GM20431 (cell line): ENCODE results near the gene FHOD1.

Experiments
- in situ Hi-C: fragments of 300-500 bp; cut with MseI, MboI; formaldehyde crosslinking; loops from one replicate; pipeline ENCODE4 v1.15.0; 2020; ENCODE audit warnings: low sequenced_read_pairs; ENCODE audit not compliant: unreplicated experiment

The FHOD1 gene

DNA sequence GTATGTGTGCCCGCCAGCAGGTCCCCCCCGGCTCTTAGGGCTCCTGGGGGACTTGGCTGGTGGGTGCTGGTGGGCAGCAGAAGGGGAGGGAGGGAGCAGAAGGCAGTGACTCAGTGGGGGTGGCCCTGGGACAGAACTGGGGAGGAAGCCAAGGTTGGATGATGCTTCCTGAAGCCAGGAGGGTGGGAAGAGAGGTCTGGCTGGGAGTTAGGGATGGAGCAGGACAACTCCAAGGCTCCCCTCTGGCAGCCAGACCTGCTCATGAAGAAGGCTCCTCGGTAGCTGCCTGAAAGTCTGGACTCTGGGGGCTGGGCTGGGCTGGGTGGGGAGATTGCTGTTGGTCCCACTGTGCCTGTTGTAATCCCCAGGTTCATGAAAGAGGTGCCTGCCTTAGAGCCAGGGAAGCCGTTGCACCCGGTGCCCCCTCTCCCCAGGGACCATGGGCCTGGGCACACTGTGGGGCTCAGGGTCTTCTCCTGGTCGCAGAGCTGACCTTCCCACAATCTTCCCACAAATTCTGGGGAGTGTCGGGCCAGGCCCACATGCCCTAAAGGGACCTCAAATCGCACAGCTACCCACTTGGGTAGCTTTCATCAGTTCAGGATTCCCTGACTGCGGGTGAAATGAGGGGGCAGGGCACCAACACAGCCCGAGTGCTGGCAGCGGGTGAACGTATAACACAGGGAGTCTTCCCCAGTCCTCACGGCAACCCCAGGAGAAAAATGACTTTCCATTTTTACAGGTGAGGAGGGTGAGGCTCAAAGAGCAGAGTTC lies 30.9 kb upstream of the FHOD1 start:
- in situ Hi-C loops: no loop called here

DNA sequence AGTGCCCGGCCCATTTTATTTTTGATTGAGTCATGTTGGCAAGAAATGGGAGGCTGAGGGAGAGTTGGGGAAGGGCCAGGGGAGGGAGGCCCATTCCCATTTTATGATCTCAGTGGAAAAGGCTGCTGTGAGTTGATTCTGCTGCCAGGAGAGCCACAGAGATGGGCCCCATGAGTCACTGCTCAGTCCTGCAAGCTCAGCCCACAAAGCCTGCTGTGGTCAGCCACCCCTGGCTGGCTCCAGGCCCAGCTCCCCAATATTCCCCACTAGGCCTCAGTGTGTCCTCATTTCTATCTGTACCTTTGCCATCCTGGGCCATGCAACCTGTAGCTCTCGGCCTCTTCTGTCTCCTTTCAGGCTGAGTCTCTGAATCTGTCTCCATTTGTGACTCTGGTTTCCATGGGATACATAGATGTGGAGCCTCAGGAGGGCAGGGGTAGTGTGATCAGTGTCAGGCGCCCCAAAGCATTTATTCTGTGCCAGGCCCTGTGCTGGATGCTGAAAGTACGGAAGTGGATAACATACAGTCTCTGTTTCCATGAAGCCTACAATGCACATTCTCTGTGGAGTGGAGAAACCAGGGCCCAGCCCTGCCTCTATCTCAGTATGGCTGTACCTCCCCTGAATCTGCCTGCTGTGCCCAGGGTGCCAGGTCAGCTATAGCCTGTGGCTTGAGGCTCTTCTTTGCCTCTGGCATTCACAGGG lies 30.2 kb upstream of the FHOD1 start:
- in situ Hi-C loops: no loop called here

DNA sequence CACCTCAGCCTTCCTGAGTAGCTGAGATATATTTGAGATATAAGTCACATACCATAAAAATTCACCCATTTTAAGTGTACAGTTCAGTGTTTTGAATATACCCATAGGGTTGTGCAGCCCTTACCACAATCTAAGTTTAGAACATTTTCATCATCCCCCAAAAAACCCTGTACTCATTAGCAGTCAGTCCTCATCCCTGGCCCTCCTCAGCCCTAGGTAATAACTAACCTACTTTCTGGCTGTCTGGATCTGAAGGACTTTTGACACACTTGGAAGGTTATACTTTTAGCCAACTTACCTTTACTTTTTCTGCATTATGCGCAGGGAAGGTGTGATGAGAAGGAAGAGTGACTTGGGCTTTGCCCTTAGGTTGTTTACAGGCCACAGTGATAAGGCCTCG lies 28.0 kb upstream of the FHOD1 start:
- in situ Hi-C loops: no loop called here

GRCh38 chr16:67271446-67271845 lies 24.2 kb upstream of the FHOD1 start:
- in situ Hi-C loops: no loop called here

DNA sequence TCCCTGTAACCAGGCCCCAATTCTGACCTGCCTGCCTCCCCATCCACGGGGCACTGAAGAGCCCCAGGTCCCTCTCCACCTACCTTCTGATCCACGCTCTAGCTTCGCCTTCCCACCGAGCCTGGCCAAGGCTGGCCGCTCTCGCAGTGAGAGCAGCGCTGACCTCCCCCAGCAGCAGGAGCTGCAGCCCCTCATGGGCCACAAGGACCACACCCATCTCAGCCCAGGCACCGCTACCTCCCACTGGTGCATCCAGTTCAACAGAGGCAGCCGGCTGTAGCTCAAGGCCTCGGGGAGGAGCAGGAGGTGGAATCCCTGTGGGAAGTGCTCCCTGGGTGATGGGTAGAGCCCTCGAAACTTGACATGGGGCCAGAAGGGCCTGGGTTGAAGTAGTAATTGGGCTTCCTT lies 23.7 kb upstream of the FHOD1 start:
- in situ Hi-C loops: no loop called here

DNA sequence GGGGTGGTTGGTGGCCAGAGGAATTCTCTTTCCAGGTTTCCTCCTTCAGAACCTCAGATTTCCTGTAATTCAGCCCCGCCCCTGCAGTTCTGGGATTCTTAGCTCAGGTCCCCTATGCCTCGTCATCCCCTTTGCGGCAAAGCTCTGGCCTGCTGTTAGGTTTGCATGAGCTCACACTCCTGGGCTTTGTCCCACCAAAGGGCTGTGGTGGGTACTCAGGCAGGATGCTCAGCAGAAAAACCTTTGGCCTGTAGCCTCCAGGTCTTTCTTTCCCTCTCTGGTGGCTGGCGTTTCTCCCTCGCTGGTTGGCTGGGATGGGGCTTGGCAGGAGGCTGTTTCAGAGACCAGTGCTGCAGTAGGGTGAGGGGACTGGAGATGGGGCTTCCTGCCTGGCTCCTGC lies 22.5 kb upstream of the FHOD1 start:
- in situ Hi-C loops: no loop called here

GRCh38 chr16:67268136-67268579 lies 20.9 kb upstream of the FHOD1 start:
- in situ Hi-C loops: no loop called here

DNA sequence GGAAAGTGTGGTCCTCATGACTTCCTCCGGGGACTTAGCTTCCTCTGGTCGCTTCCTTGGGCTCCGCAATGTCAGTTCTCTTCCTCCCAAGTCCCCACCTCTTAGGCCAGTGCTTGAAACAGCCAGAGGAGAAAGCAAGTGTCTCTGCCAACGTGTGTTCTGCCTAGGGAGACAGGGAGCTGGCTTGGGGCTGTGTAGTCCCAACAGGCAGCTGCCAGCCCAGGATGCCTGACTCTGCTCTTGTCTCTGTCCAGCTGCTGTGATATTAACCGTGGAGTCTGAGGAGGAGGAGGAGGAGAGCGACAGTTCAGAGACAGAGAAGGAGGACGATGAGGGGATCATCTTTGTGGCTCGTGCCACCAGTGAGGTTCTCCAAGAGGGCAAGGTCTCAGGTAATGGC lies 18.6 kb upstream of the FHOD1 start:
- in situ Hi-C loops: no loop called here

DNA sequence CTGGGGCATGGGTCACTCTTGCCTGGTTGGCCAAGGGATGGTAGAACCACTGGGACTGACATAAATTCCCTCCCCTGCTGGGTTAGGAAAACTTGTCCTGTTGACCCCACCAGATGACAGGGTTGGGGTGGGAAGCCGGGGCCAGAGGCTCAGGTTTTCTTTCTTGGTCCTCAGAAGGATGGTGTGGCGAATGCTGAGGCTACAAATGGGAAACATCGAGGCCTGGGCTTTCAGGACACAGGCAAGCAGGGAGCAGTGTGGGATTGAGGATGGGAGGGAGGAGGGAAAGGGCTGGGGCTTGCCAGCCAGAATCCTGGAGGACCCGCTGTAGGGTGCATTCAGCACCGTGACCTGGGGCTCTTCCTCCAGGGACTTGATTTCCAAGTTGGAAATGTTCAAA lies 17.6 kb upstream of the FHOD1 start:
- in situ Hi-C loops: no loop called here

DNA sequence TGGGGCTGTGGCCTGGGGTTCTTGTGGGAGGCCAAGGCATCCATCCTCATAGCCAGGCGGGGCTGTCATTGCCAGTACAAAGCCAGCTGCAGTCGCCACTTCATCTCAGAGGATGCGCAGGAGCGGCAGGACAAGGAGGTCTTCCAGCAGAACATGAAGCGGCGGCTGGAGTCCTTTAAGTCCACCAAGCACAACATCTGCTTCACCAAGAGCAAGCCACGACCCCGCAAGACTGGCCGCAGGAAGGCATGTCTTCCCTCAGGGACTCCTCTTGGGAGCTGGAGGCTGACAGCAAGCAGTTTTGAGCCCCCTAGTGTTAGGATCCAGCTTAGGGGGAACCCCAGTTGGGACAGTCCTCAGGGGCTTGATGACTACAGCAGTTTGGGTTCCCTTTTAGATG lies 17.0 kb upstream of the FHOD1 start:
- in situ Hi-C loops: no loop called here

DNA sequence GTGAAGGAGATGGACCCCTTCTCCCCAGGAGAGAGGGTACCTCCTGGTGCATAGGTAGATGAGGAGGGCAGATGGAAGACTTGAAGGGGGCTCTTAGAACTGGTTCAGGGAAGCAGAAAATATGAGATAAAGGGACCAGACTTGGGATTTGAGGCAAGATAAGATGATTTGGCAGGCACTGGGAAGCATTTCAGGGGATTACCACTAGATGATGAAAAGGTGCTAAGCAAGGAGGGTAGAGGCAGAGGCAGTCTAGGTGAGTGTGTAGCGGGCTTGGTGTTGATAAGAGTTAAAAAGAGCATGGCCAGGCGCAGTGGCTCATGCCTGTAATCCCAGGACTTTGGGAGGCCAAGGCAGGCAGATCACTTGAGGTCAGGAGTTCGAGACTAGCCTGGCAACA lies 15.9 kb upstream of the FHOD1 start:
- in situ Hi-C loops: no loop called here

- in situ Hi-C loops: no loop called here
These were observed 13.3 kb upstream of the FHOD1 start for GRCh38 chr16:67260426-67261063.

- in situ Hi-C loops: no loop called here
These were observed 12.4 kb upstream of the FHOD1 start for GRCh38 chr16:67259705-67260104.

GRCh38 chr16:67258161-67258835 lies 11.0 kb upstream of the FHOD1 start:
- in situ Hi-C loops: no loop called here

GRCh38 chr16:67257486-67258160 lies 10.3 kb upstream of the FHOD1 start:
- in situ Hi-C loops: no loop called here

DNA sequence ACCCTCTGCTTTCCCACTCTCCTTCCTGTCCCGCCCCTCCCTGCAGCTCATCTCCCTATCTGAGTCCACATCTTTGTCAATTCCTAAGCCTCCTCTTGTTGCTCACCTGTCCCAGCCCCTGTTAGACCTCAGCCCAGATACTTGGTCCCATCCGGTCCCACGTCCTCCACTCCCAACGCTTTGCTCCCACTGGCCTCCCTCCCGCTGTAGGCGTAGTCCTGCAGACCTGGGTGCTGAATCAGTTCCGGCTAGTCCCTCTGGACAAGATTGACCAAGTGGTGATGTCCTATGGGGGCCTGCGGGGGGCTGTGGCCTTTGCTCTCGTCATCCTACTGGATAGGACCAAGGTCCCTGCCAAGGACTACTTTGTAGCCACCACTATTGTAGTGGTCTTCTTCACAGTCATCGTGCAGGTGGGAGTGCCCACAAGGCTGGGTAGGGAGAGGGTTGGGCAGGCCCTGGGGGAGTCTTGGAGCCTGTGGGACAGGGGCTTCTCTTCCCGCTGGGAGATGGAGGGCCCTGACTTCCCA lies 9.5 kb upstream of the FHOD1 start:
- in situ Hi-C loops: no loop called here

- in situ Hi-C loops: no loop called here
These were observed 8.4 kb upstream of the FHOD1 start for GRCh38 chr16:67255553-67256221.

DNA sequence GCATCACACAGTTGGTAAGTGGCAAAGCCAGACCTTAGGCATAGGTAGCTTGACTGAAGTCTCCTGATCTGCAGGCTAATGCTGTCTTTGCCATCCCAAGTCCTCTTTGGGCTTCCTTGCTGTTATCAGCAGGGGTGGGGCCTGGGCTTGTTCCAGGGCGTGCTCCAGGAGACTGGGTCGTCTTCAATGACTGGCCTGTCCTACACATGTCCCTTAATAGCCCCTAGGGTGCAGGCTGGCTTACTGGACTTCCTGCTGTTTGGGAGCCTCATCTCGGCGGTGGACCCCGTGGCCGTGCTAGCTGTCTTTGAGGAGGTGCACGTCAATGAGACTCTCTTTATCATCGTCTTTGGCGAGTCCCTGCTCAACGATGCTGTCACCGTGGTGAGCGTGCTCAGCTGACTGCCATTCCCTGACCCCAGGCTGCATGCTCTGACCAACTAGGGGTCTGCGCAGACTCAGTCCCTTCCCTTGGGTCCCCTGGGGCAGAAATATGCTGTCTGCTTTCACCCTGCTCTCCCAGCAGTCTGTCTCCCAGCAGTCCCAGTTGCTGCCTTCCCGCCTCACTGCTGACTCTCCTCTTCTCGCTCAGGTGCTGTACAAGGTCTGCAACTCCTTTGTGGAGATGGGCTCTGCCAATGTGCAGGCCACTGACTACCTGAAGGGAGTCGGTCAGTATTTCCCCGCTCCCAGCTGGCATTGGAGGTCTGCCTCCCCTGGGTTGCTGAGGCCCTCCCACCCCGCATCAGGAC lies 7.7 kb upstream of the FHOD1 start:
- in situ Hi-C loops: no loop called here
